ENCODE data around the gene KIF21B.

The KIF21B gene

GRCh38 chr1:201061886-201062285 lies 38.4 kb upstream of the KIF21B start:
- H3K4me3 ChIP-seq (ENCODE audit: extremely low read depth, insufficient read depth, low read length, poor library complexity, severe bottlenecking) = no peak overlapping the region
- no peaks in the 10 kb centered on the region for H3K9me3 ChIP-seq (ENCODE audit: control insufficient read depth, low read length)
- no peak overlapping the region for H3K27ac ChIP-seq (ENCODE audit: low read depth, low read length, severe bottlenecking)
- H3K4me1 ChIP-seq (ENCODE audit: control insufficient read depth, insufficient read depth, low read length, poor library complexity, severe bottlenecking) = peaks cover 4% of the 10 kb centered on the region
- no peaks in the 10 kb centered on the region for H3K36me3 ChIP-seq (ENCODE audit: control insufficient read depth, insufficient read depth, low read length)
- WGBS, 2 experiments (ENCODE audit: insufficient coverage in 2 of 2) = 92 to 100% methylated on average over 8 to 12 of the region's 12 CpGs

DNA sequence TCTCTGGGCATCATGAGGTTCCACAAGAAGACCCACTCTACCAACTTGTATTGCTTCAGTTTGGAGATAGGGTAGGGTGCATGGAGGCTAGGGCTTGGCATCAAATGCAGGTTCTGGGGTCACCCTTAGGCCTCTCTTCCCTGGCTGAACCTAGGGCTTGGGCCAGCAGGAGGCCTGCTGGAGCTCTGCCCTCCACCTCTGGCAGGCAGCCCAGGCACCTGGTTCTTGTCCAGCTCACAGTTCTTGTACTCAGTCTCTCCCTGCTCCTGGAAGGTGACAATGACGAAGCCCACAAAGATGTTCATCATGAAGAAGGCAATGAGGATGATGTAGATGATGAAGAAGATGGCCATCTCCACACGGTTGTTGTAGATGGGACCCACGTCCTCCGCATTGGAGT lies 37.5 kb upstream of the KIF21B start:
- Histone ChIP-seq H3K9me3 (ENCODE audit: control insufficient read depth, low read length) (no peaks in the 10 kb centered on the region), H3K4me3 (ENCODE audit: extremely low read depth, insufficient read depth, low read length, poor library complexity, severe bottlenecking) (no peak overlapping the region), H3K27ac (ENCODE audit: low read depth, low read length, severe bottlenecking) (no peak overlapping the region), H3K36me3 (ENCODE audit: control insufficient read depth, insufficient read depth, low read length) (no peaks in the 10 kb centered on the region), H3K4me1 (ENCODE audit: control insufficient read depth, insufficient read depth, low read length, poor library complexity, severe bottlenecking) (peaks cover 4% of the 10 kb centered on the region)
- WGBS, 2 experiments (ENCODE audit: insufficient coverage in 2 of 2) = 85 to 100% methylated on average over 4 of the region's 4 CpGs

DNA sequence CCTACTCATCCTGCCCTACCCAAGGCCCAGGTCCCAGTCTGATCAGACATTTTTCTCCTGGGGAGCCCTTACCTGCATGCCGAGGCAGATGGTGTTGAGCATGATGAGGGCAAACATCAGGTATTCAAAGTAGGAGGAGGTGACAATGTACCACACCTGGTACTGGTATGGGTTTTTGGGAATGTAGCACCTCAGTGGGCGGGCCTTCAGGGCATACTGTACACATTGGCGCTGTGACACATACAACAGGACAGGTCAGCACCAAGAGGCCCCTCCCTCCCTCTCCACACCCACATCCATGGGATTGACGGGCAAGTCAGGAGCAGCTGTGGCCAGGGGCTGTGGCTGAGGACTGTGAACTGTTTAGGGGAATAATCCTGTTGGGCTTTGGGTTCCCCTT lies 37.1 kb upstream of the KIF21B start:
- no peaks in the 10 kb centered on the region for H3K9me3 ChIP-seq (ENCODE audit: control insufficient read depth, low read length)
- no peak overlapping the region for H3K27ac ChIP-seq (ENCODE audit: low read depth, low read length, severe bottlenecking)
- no peak overlapping the region for H3K4me3 ChIP-seq (ENCODE audit: extremely low read depth, insufficient read depth, low read length, poor library complexity, severe bottlenecking)
- H3K4me1 ChIP-seq (ENCODE audit: control insufficient read depth, insufficient read depth, low read length, poor library complexity, severe bottlenecking) = peaks cover 4% of the 10 kb centered on the region
- no peaks in the 10 kb centered on the region for H3K36me3 ChIP-seq (ENCODE audit: control insufficient read depth, insufficient read depth, low read length)
- WGBS, 2 experiments (ENCODE audit: insufficient coverage in 2 of 2) = 75% methylated on average over 2 of the region's 4 CpGs; no CpG with 5 or more reads in 1 of the 2 experiments

DNA sequence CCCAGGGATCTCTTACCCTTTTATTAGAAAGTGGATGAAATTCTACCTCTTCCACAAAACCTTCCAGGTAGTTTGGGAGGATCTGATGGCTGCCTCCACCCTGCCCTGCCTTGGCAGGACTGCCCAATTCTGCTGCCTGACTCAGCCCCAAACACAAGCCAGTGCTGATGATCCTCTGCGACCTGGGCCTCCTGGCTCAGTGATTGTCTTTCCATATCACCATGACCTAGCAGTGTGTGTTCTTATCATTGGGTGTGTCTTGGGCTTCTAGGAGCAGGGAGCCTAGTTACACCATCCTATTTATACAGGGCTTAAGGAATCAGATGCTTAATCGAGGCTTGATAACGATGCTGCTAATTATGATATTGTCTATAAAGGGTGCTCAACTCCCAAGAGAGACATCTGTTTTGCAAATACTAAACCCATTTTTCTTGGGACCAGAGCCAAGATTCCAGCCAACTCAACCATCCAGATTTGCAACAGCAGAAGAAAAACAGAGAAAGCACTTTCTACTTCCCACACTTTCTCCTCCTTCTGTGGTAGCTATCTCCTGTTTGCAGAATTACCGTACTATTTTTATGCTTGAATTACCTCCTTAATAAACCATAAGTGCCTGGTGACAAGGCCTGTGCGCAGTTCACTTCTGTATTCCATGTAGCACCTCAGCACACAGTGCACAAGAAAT lies 36.5 kb upstream of the KIF21B start:
- Histone ChIP-seq H3K4me3 (ENCODE audit: extremely low read depth, insufficient read depth, low read length, poor library complexity, severe bottlenecking) (no peak overlapping the region), H3K27ac (ENCODE audit: low read depth, low read length, severe bottlenecking) (no peak overlapping the region), H3K4me1 (ENCODE audit: control insufficient read depth, insufficient read depth, low read length, poor library complexity, severe bottlenecking) (peaks cover 4% of the 10 kb centered on the region), H3K36me3 (ENCODE audit: control insufficient read depth, insufficient read depth, low read length) (no peaks in the 10 kb centered on the region), H3K9me3 (ENCODE audit: control insufficient read depth, low read length) (no peaks in the 10 kb centered on the region)
- WGBS, 2 experiments (ENCODE audit: insufficient coverage in 2 of 2) = 87 to 94% methylated on average over 2 to 3 of the region's 5 CpGs

- Histone ChIP-seq H3K27ac (ENCODE audit: low read depth, low read length, severe bottlenecking) (no peak overlapping the region), H3K36me3 (ENCODE audit: control insufficient read depth, insufficient read depth, low read length) (no peaks in the 10 kb centered on the region), H3K4me1 (ENCODE audit: control insufficient read depth, insufficient read depth, low read length, poor library complexity, severe bottlenecking) (peaks cover 4% of the 10 kb centered on the region), H3K9me3 (ENCODE audit: control insufficient read depth, low read length) (no peaks in the 10 kb centered on the region), H3K4me3 (ENCODE audit: extremely low read depth, insufficient read depth, low read length, poor library complexity, severe bottlenecking) (no peak overlapping the region)
- 18 to 51% methylated on average over 2 to 3 of the region's 3 CpGs for WGBS, 2 experiments (ENCODE audit: insufficient coverage in 2 of 2)
Observed at GRCh38 chr1:201059401-201059800, 35.9 kb upstream of the KIF21B start.

- no peaks in the 10 kb centered on the region for H3K9me3 ChIP-seq (ENCODE audit: control insufficient read depth, low read length)
- H3K4me1 ChIP-seq (ENCODE audit: control insufficient read depth, insufficient read depth, low read length, poor library complexity, severe bottlenecking) = no peaks in the 10 kb centered on the region
- WGBS, 2 experiments (ENCODE audit: insufficient coverage in 2 of 2) = 72 to 73% methylated on average over 8 to 9 of the region's 10 CpGs
- H3K27ac ChIP-seq (ENCODE audit: low read depth, low read length, severe bottlenecking) = no peak overlapping the region
- no peaks in the 10 kb centered on the region for H3K36me3 ChIP-seq (ENCODE audit: control insufficient read depth, insufficient read depth, low read length)
- H3K4me3 ChIP-seq (ENCODE audit: extremely low read depth, insufficient read depth, low read length, poor library complexity, severe bottlenecking) = no peak overlapping the region
Observed at GRCh38 chr1:201054091-201054543, 30.6 kb upstream of the KIF21B start.

DNA sequence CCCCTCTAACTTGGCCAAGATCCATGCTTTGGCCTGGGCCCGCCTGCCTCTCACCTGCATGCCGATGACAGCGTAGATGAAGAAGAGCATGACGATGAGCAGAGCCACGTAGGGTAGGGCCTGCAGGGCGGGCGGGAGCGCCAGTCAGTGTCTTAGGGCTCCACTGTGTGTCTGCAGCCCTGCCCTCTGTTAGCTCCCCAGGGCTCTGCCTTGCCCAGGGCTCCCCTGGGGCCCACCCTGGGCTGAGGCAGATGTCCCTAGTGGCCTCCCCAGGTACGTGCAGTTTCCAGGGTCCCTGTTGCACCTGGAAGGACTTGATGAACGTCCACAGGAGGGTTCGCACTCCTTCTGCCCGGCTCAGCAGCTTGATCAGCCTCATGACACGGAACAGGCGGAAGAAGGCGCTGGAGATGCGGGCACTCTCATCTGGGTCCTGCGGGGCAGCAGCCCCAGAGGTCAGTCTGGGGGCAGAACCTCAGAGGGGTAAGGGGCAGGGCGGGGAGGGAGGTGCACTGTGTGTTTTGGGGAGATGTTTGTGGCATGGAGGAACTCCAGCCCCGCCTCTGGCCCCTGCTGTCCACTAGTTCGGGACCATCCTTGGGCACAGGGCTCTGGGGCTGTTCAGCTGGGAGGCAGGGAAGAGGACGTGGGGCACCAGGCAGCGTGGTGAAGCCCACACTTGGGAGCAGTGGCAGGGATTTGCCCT lies 29.8 kb upstream of the KIF21B start:
- Histone ChIP-seq H3K9me3 (ENCODE audit: control insufficient read depth, low read length) (no peaks in the 10 kb centered on the region), H3K36me3 (ENCODE audit: control insufficient read depth, insufficient read depth, low read length) (no peaks in the 10 kb centered on the region), H3K27ac (ENCODE audit: low read depth, low read length, severe bottlenecking) (no peak overlapping the region), H3K4me1 (ENCODE audit: control insufficient read depth, insufficient read depth, low read length, poor library complexity, severe bottlenecking) (no peaks in the 10 kb centered on the region), H3K4me3 (ENCODE audit: extremely low read depth, insufficient read depth, low read length, poor library complexity, severe bottlenecking) (no peak overlapping the region)
- WGBS, 2 experiments (ENCODE audit: insufficient coverage in 2 of 2) = 90 to 91% methylated on average over 20 to 21 of the region's 22 CpGs

- Histone ChIP-seq H3K36me3 (ENCODE audit: control insufficient read depth, insufficient read depth, low read length) (no peaks in the 10 kb centered on the region), H3K9me3 (ENCODE audit: control insufficient read depth, low read length) (no peaks in the 10 kb centered on the region), H3K27ac (ENCODE audit: low read depth, low read length, severe bottlenecking) (no peak overlapping the region), H3K4me1 (ENCODE audit: control insufficient read depth, insufficient read depth, low read length, poor library complexity, severe bottlenecking) (no peaks in the 10 kb centered on the region), H3K4me3 (ENCODE audit: extremely low read depth, insufficient read depth, low read length, poor library complexity, severe bottlenecking) (no peak overlapping the region)
- 73 to 79% methylated on average over 2 of the region's 2 CpGs for whole genome bisulfite sequencing, 2 experiments (ENCODE audit: insufficient coverage in 2 of 2)
Observed at GRCh38 chr1:201051399-201051798, 27.9 kb upstream of the KIF21B start.

DNA sequence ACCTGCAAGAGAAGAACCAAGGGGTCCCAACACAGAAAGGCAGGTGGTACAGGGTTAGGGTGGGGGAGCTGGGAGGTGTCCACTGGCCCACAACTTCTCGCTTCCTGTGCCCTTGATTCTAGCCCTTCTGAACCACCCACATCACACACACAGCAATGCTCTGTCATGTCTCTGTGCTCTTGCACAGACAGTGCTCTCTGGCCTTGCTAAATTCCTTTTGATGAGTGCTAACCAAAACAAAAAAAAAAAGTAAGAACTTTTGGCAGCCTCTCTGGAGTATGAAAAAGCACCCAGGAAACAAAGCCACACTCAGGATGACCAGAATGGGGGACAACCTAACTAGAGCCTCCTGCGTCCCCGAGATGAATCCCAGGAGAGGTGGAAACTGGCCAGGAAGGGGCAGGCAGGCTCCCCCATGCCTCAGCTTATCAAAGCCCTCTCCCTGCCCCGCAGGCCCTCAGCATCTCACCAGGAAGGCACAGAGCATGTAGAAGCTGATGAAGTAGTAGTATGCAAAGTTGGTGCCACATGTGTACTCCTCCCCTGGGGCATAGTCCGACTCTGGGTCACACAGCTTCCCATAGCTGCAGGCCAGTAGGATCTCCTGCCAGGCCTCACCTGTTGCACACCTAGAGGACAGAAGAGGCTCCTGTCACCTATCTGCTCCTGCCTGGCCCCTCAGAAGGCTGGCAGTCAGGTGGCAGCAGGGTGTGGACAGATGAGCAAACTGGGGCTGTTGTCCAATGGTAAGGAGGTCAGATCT lies 27.2 kb upstream of the KIF21B start:
- Histone ChIP-seq H3K36me3 (ENCODE audit: control insufficient read depth, insufficient read depth, low read length) (no peaks in the 10 kb centered on the region), H3K4me3 (ENCODE audit: extremely low read depth, insufficient read depth, low read length, poor library complexity, severe bottlenecking) (no peak overlapping the region), H3K9me3 (ENCODE audit: control insufficient read depth, low read length) (no peaks in the 10 kb centered on the region), H3K4me1 (ENCODE audit: control insufficient read depth, insufficient read depth, low read length, poor library complexity, severe bottlenecking) (no peaks in the 10 kb centered on the region), H3K27ac (ENCODE audit: low read depth, low read length, severe bottlenecking) (no peak overlapping the region)
- WGBS, 2 experiments (ENCODE audit: insufficient coverage in 2 of 2) = 95 to 100% methylated on average over 1 to 4 of the region's 5 CpGs

GRCh38 chr1:201049248-201049831 lies 25.8 kb upstream of the KIF21B start:
- WGBS, 2 experiments (ENCODE audit: insufficient coverage in 2 of 2) = 83 to 85% methylated on average over 1 to 2 of the region's 5 CpGs
- no peaks in the 10 kb centered on the region for H3K9me3 ChIP-seq (ENCODE audit: control insufficient read depth, low read length)
- no peak overlapping the region for H3K4me3 ChIP-seq (ENCODE audit: extremely low read depth, insufficient read depth, low read length, poor library complexity, severe bottlenecking)
- H3K27ac ChIP-seq (ENCODE audit: low read depth, low read length, severe bottlenecking) = no peak overlapping the region
- H3K4me1 ChIP-seq (ENCODE audit: control insufficient read depth, insufficient read depth, low read length, poor library complexity, severe bottlenecking) = no peaks in the 10 kb centered on the region
- H3K36me3 ChIP-seq (ENCODE audit: control insufficient read depth, insufficient read depth, low read length) = no peaks in the 10 kb centered on the region
